HG03457 (cell line): ENCODE data around the gene SUPT7L.
"Not testable (repeated sequence)": the region's sequence is repeated elsewhere in the genome, so short reads cannot be mapped to it uniquely, and the experiment has no call there.

ENCODE experiments used
- ATAC-seq: cut with Tn5 transposase; IDR thresholded peaks from one replicate; pipeline ENCODE4 v1.9.1; 2021; ENCODE audit warnings: moderate number of reproducible peaks; ENCODE audit not compliant: unreplicated experiment

Gene SUPT7L

DNA sequence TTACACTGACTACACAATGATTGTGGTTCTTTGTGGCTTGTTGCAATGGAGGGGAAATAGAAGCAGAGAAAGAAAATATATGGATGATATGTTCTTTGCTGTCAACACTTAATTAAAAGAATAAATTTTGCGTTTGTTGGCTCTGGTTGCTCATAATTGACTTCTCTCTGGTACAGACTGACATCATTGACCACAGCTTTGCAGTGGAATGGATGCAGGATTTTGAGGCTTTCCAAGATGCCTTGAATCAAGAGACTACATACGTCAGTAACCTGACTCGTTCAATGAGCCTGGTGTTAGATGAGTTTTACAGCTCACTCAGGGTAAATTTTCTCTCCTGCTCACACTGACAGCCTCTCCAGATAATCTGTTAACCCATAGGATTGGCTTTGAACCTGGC is 24.7 kb downstream of the SUPT7L start:
- no peak for ATAC-seq

DNA sequence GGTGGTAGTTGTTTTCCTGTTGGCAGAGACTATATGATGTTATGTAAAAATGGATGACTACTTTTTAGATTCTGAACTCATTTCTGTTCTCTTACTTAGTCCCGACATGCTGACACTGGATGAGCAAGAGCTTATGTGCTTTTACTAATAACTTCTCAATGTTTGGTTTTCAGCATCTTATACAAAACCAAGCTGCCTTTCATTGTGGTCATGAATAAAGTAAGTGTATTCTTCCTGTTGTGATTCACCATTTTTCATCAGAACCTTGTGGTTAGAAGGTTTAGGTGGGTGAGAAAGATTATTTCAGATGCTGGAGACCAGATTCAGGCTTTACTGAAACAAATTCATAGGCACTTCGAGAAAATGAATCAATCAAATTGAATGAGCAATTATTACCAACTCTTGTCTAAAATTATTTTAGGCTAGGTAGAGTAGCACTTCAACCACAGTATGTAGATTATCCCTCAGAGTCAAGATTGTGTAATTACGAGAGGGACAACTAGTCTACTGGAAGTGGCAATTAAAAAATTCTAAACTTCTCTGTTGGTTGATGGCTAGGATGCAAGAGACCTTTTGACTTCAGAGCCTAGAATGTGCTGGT is 25.3 kb downstream of the SUPT7L start:
- ATAC-seq: no peak

- no peak for ATAC-seq
Measured at GRCh38 chr2:27636766-27637165, 26.6 kb downstream of the SUPT7L start.

- ATAC-seq: no peak
Measured at GRCh38 chr2:27634291-27634690, 29.1 kb downstream of the SUPT7L start.

- ATAC-seq: not testable (repeated sequence)
Measured at GRCh38 chr2:27630257-27630656, 33.2 kb downstream of the SUPT7L start.

- ATAC-seq: peak; percentile 92
Measured at GRCh38 chr2:27628767-27629709, 34.4 kb downstream of the SUPT7L start, which contains the start of the genes CCDC121 and GPN1. CCDC121 (minus strand) TSS chr2:27629012; CDS start chr2:27627799, 1,213 bp downstream. GPN1 (plus strand) TSS chr2:27629050; CDS start chr2:27629059, 9 bp downstream.

- ATAC-seq: peak; percentile 5
Measured at GRCh38 chr2:27627963-27628766, 35.2 kb downstream of the SUPT7L start.

DNA sequence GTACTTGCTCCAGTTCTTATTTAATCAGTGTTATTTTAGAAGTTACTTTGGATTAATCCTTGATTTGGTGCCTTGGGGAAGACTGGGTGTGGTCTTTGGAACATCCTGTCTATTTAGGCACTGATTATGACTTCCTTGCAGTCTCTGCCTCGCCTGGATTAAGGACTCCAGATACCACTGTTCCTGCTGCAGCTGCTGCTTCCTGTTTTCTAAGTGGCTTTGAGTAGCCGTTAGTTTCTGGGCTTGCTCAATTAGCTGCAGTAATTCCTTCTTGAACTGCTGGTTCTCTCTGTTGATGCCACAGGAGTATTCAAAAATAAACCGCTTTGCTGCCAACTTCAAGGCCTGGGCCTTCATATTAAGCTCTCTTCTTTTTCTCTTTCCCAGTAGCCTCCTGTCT is 36.5 kb downstream of the SUPT7L start:
- not testable (repeated sequence) for ATAC-seq

- ATAC-seq: not testable (repeated sequence)
Measured at GRCh38 chr2:27626323-27626722, 37.1 kb downstream of the SUPT7L start.

- ATAC-seq: no peak
Measured at GRCh38 chr2:27624943-27625342, 38.5 kb downstream of the SUPT7L start.

GRCh38 chr2:27622921-27623384 is 40.5 kb downstream of the SUPT7L start:
- ATAC-seq: no peak

- no peak for ATAC-seq
Measured at GRCh38 chr2:27621524-27621923, 41.9 kb downstream of the SUPT7L start.

GRCh38 chr2:27615316-27615715 is 48.1 kb downstream of the SUPT7L start:
- no peak for ATAC-seq

DNA sequence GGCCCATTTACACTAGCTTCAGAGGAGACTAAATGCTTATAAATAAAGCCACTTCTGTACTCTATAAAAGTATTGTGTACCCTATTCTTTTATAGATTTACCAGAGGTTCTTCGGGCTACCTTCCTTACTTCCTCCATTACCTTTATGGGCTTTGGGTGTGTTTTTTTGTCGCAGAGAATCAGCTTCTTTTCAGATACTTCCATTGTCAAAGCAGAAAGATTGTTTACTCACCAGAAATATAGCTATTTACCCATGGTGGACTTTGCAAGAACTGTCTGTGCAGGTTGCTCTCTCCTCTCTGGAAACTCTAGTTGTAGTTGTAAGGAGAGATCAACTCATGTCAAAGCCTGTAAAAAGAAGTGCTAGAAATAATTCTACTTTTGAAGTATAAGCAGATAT is 49.4 kb downstream of the SUPT7L start:
- no peak for ATAC-seq

DNA sequence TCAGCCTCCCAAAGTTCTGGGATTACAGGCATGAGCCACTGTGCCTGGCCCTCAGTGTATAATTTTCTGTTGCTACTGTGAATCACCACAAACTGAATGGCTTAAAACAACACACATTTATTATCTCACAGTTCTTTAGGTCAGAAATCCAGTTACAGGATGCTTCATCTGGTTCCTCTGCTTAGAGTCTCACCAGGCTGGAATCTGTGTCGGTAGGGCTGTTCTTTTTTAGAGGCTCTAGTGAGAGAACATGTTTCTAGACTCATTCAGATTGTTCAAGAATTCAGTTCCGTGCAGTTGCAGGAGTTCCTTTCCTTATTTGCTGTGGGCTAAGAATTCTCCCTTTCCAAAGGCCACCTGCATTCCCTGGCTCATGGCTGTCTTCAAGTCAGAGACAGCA is 56.8 kb downstream of the SUPT7L start:
- ATAC-seq: no peak
